ENCODE measurements around the gene NAP1L4. TPM values are rescaled to one million over a fixed set of nuclear protein-coding genes. Genes with fewer than 3 reads are reported as not detected.

NAP1L4 gene
- total RNA-seq, 2 experiments from 2014 or later: 240 to 245 TPM

DNA sequence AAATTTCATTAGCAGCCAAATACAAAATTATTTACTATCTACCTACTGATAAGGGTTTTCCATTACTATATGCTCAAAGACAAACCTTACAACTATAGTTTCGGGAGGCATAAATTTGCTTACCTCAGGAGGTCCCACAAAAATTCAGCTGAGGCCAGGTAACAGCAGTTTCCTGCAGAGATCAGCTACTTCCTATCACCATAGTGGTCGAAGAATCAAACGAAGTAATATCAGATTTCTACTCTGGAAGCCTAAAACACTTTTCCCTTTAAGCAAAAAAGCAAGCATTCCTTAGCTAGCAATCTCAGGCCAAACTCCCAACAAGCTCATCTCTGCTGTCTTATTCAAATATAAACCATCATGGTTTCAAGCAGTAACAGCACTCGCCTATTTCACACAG lies 3.1 kb downstream of the NAP1L4 start:
- peaks cover 47% of the 10 kb centered on the region for H3K4me1 Mint-ChIP-seq (ENCODE audit: low read depth)
- peak overlapping the region; percentile 99 for H3K27ac Mint-ChIP-seq
- no peaks in the 10 kb centered on the region for H3K27me3 Mint-ChIP-seq (ENCODE audit: low read depth)
- intact Hi-C loops (cut with micrococcal nuclease): loop anchor here (2.0 kb wide), 1 partner anchor 390 kb away; the partner anchor contains the start of gene ZNF195
- H3K36me3 Mint-ChIP-seq (ENCODE audit: low read depth): peaks cover 40% of the 10 kb centered on the region
- no peaks in the 10 kb centered on the region for H3K9me3 Mint-ChIP-seq
- CTCF ChIA-PET: interaction anchor here (0.8 to 2.0 kb wide), 4 partner anchors 13 to 103 kb away, joined by 3 to 7 read pairs (median 5); no protein-coding TSS in a partner anchor
- no peak for DNase-seq
- peak overlapping the region; percentile 92 for H3K4me3 Mint-ChIP-seq

DNA sequence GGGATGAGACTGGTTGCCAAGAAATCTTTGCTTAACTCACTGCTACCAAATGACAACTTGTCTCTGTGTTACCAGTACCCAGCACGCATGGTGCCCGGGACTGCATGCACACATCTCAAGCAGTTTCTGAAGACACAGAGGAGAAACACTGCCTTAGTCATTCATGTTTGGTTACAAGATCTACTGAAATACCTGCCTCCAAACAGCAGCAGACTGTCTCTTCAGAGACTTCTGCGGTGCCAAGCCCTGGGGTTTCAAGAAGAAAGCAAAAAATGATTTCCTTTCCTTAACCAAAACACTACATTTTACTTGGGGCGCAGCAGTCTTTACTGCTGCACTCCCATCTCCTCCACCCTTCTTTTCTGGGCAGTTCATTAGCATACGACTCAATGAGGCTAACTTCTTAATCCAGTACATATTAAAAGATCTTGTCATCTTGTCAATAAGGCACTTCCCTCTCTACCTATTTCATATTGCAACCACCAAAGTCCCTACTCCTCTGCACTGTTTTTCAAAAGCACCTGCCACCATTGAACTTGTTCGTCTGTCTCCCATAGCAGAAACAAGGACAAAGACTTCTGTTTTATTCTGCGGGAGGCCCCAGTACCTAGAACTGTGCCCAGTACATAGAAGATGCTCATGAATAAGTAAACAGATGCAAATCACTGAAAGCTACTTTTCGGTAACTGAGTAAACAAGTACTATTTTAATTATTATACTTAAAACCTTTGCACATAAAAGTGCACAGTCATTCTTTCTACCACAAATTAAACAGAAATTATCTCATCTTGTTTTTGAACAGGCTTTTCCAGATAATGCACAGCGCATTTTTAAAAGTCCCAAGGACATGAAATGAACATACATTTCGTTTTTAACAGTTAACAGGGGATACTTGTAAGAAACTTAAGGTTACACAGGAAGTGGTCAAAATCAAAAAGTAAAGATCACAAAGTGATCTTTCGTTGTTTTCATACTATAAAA lies 4.0 kb downstream of the NAP1L4 start:
- intact Hi-C loops (cut with micrococcal nuclease): loop anchor here (2.0 kb wide), 1 partner anchor 391 kb away; the partner anchor contains the start of gene ZNF195
- Mint-ChIP-seq H3K9me3 (no peaks in the 10 kb centered on the region), H3K4me3 (peak overlapping the region; percentile 92), H3K27me3 (ENCODE audit: low read depth) (no peaks in the 10 kb centered on the region), H3K4me1 (ENCODE audit: low read depth) (peaks cover 55% of the 10 kb centered on the region), H3K27ac (peak overlapping the region; percentile 99), H3K36me3 (ENCODE audit: low read depth) (peaks cover 42% of the 10 kb centered on the region)
- CTCF ChIA-PET: interaction anchor here (0.8 to 2.0 kb wide), 4 partner anchors 12 to 104 kb away, joined by 3 to 7 read pairs (median 5); no protein-coding TSS in a partner anchor
- DNase-seq: peak; percentile 64

DNA sequence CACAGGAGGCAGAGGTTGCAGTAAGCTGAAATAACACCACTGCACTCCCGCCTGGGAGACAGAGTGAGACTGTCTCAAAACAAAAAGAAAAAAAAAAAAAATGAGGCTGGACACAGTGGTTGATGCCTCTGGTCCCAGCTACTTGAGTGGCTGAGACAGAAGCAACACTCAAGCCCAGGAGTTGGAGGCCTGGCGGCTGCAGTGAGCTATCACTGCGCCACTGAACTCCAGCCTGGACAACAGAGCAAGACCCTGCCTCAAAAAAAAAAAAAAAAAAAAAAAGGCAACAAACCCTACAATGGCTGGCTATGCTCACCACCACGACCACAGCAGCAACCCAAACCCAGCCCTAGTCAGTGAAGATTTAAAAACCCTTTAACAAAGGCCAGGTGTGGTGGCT lies 8.2 kb downstream of the NAP1L4 start:
- Mint-ChIP-seq H3K36me3 (ENCODE audit: low read depth) (peaks cover 26% of the 10 kb centered on the region), H3K27ac (peak overlapping the region; percentile 71), H3K9me3 (no peaks in the 10 kb centered on the region), H3K4me3 (no peak overlapping the region), H3K4me1 (ENCODE audit: low read depth) (peaks cover 58% of the 10 kb centered on the region), H3K27me3 (ENCODE audit: low read depth) (no peaks in the 10 kb centered on the region)
- DNase-seq: no peak
- CTCF ChIA-PET: interaction anchor here (0.6 kb wide), 1 partner anchor 559 kb away, joined by 3 read pairs; no protein-coding TSS in a partner anchor
- intact Hi-C loops (cut with micrococcal nuclease): no loop called here

DNA sequence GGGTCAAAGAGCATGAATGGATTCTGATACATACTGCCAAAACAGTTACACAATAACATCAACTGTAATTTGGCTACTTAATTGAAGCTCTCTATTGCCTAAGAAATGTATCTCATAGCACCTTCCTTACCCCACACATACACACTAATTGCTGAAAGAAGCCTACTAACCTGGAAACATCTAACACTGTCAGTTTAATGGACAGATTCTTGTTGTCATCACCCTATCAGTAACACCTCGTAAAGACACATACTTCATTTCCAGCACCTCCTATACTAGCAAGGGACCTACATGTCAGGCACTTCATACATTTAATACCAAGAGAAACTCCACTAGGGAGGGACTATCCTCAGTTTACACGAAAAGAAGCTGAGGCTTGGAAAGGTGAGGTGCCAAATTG lies 9.9 kb downstream of the NAP1L4 start:
- Mint-ChIP-seq H3K36me3 (ENCODE audit: low read depth) (peaks cover 25% of the 10 kb centered on the region), H3K4me3 (no peak overlapping the region), H3K4me1 (ENCODE audit: low read depth) (peaks cover 49% of the 10 kb centered on the region), H3K9me3 (no peaks in the 10 kb centered on the region), H3K27me3 (ENCODE audit: low read depth) (no peaks in the 10 kb centered on the region), H3K27ac (no peak overlapping the region)
- CTCF ChIA-PET: no interaction called here
- DNase-seq: no peak
- intact Hi-C loops (cut with micrococcal nuclease): no loop called here

DNA sequence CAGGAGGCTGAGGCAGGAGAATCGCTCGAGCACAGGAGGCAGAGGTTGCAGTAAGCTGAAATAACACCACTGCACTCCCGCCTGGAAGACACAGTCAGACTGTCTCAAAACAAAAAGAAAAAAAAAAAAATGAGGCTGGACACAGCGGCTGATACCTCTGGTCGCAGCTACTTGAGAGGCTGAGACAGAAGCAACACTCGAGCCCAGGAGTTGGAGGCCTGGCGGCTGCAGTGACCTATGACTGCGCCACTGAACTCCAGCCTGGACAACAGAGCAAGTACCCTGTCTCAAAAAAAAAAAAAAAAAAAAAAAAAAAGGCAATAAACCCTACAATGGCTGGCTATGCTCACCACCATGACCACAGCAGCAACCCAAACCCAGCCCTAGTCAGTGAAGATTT lies 11.0 kb downstream of the NAP1L4 start:
- intact Hi-C loops (cut with micrococcal nuclease): no loop called here
- H3K27ac Mint-ChIP-seq: no peak overlapping the region
- CTCF ChIA-PET: no interaction called here
- DNase-seq: no peak
- H3K36me3 Mint-ChIP-seq (ENCODE audit: low read depth): peaks cover 26% of the 10 kb centered on the region
- H3K4me1 Mint-ChIP-seq (ENCODE audit: low read depth): peaks cover 49% of the 10 kb centered on the region
- H3K27me3 Mint-ChIP-seq (ENCODE audit: low read depth): no peaks in the 10 kb centered on the region
- H3K4me3 Mint-ChIP-seq: no peak overlapping the region
- H3K9me3 Mint-ChIP-seq: no peaks in the 10 kb centered on the region

DNA sequence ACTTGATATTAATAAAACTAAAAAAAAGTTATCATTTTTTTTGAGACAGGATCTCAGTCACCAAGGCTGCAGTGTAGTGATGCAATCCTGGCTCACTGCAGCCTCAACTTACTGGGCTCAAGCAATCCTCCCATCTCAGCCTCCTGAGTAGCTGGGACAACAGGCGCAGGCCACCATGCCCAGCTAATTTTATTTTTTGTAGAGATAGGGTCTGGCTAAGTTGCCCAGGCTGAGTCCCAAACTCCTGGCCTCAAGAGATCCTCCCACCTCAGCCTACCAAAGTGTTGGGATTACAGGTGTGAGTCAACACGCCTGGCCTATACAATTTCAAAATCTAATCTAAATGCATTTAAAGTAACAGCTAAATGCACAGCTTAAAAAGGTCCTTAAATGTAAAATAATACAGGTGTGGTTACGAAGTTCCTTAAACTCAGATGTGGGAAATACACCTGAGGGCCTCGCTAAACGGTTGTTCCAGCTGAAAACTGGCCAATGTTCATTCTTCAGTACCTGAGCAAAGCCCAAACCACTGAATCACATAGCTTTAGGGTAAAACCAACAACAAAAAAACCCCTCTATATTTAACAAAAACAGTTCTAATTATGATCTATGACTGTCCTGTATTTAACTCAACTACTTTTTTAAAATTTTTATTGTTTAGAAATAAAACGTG lies 11.8 kb downstream of the NAP1L4 start:
- no peak overlapping the region for H3K4me3 Mint-ChIP-seq
- intact Hi-C loops (cut with micrococcal nuclease): no loop called here
- no peak for DNase-seq

DNA sequence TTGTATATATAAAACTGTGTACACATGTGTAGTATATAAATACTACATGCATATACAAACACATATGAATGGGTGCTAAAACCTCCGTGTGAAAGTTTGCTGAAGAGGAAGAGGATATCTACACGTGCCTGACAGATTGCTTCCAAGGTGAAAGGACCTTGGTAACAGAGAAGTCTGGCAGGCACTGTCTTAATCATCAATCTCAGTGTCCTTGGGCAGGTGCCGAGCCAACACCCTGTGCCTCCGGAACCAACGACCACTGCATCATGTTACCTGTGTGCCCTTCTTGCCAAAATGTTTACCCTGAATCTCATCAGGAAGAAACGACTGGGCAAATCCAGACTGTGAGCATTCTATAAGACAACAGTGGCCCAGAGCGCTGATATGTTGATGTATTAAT lies 15.0 kb downstream of the NAP1L4 start:
- H3K4me3 Mint-ChIP-seq: no peak overlapping the region
- DNase-seq: no peak
- no peaks in the 10 kb centered on the region for H3K27me3 Mint-ChIP-seq (ENCODE audit: low read depth)
- H3K27ac Mint-ChIP-seq: no peak overlapping the region
- intact Hi-C loops (cut with micrococcal nuclease): no loop called here
- H3K4me1 Mint-ChIP-seq (ENCODE audit: low read depth): peaks cover 33% of the 10 kb centered on the region
- CTCF ChIA-PET: interaction anchor here (1.0 kb wide), 1 partner anchor 89 kb away, joined by 3 read pairs; no protein-coding TSS in a partner anchor
- H3K9me3 Mint-ChIP-seq: no peaks in the 10 kb centered on the region
- H3K36me3 Mint-ChIP-seq (ENCODE audit: low read depth): peaks cover 41% of the 10 kb centered on the region

More for the DNA sequence above, 11.8 kb downstream of the NAP1L4 start:
- CTCF ChIA-PET: interaction anchor here (1.2 kb wide), 1 partner anchor 29 kb away, joined by 4 read pairs; no protein-coding TSS in a partner anchor
- Mint-ChIP-seq H3K9me3 (no peaks in the 10 kb centered on the region), H3K4me1 (ENCODE audit: low read depth) (peaks cover 52% of the 10 kb centered on the region), H3K27ac (no peak overlapping the region), H3K36me3 (ENCODE audit: low read depth) (peaks cover 31% of the 10 kb centered on the region), H3K27me3 (ENCODE audit: low read depth) (no peaks in the 10 kb centered on the region)

DNA sequence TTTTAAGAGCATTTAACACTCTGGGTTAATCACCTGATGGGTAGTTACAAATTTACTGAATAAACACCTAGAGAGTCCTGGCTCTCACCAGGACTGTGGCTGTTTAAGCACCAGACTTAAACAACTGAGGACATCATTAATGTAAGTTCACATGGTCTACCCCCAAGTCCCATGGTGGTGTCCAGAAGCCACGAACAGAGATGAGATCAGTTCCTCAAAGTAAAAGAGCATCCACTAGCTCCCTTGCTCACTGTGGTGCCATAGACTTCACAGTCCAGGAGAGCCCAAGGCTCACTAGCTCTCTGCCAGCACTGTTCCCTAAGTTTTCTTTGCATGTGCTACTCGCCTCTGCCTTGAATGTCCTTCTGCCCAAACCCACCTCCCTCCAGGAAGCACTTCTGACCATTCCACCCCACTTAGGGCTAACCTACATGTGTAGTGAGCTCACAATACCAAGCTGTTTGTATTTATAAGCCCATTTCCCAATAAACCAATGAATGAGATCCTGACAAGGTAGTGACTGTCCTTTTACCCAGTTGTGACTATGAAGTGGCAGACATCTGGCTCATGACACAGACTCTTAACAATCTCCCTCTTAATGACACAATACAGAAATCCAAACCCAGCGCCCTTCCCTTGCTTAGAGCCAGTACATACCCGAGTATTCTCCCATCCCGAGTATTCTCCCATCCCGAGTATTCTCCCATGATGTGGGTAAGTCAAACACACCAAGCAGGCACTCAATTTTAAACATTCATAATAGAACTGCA lies 15.7 kb downstream of the NAP1L4 start:
- Mint-ChIP-seq H3K27ac (no peak overlapping the region), H3K4me1 (ENCODE audit: low read depth) (peaks cover 28% of the 10 kb centered on the region), H3K36me3 (ENCODE audit: low read depth) (peaks cover 39% of the 10 kb centered on the region), H3K27me3 (ENCODE audit: low read depth) (no peaks in the 10 kb centered on the region), H3K9me3 (no peaks in the 10 kb centered on the region), H3K4me3 (no peak overlapping the region)
- DNase-seq: no peak
- intact Hi-C loops (cut with micrococcal nuclease): no loop called here
- CTCF ChIA-PET: interaction anchor here (0.7 to 3.5 kb wide), 11 partner anchors 12 to 141 kb away, joined by 3 to 19 read pairs (median 3); no protein-coding TSS in a partner anchor

DNA sequence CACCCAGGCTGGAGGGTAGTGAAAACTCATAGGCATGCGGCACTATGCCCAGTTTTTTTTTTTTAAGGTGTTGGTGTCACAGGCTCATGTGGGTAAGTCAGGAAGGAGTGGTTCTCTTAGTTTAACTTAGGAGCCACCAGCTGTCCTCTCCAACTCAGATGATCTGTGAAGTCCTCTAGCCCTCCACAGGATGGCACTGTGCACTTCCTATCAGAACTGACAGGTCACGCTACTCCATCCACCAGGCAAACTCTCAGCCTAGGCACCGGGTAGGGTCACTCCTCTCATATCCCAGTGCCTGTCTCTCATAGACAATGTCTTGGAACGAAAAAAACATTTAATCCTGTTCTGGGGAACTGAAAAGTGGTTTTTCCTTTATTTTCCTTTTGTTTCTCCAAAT lies 16.5 kb downstream of the NAP1L4 start:
- intact Hi-C loops (cut with micrococcal nuclease): loop anchor here (1.0 kb wide), 1 partner anchor 15 kb away; no protein-coding TSS in a partner anchor
- H3K27me3 Mint-ChIP-seq (ENCODE audit: low read depth): no peaks in the 10 kb centered on the region
- H3K36me3 Mint-ChIP-seq (ENCODE audit: low read depth): peaks cover 46% of the 10 kb centered on the region
- H3K4me3 Mint-ChIP-seq: no peak overlapping the region
- DNase-seq: peak; percentile 65
- H3K4me1 Mint-ChIP-seq (ENCODE audit: low read depth): peaks cover 26% of the 10 kb centered on the region
- H3K27ac Mint-ChIP-seq: peak overlapping the region; percentile 25
- CTCF ChIA-PET: interaction anchor here (0.6 to 3.5 kb wide), 11 partner anchors 14 to 142 kb away, joined by 3 to 19 read pairs (median 3); no protein-coding TSS in a partner anchor
- H3K9me3 Mint-ChIP-seq: no peaks in the 10 kb centered on the region

DNA sequence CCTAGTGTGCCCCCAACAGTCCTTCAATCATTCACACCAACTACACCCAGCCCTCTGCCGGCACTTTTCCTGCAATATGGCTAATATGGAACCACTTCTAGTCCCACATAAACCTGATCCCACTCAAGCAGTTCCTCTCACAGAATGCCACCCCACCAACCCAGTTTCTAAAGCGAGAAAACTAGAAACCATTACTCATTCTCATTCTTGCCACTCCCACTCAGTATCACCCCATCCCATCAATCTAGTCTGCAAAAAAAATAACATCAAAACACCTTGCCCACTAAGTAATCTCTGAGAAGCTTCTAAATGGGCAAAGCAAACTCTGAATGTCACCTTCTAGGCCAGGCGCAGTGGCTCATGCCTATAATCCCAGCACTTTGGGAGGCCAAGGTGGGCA lies 17.9 kb downstream of the NAP1L4 start:
- H3K4me3 Mint-ChIP-seq: no peak overlapping the region
- H3K9me3 Mint-ChIP-seq: no peaks in the 10 kb centered on the region
- no peak overlapping the region for H3K27ac Mint-ChIP-seq
- CTCF ChIA-PET: interaction anchor here (0.7 to 3.5 kb wide), 8 partner anchors 15 to 443 kb away, joined by 3 to 19 read pairs (median 4); no protein-coding TSS in a partner anchor
- peaks cover 26% of the 10 kb centered on the region for H3K4me1 Mint-ChIP-seq (ENCODE audit: low read depth)
- intact Hi-C loops (cut with micrococcal nuclease): no loop called here
- H3K36me3 Mint-ChIP-seq (ENCODE audit: low read depth): peaks cover 57% of the 10 kb centered on the region
- no peak for DNase-seq
- no peaks in the 10 kb centered on the region for H3K27me3 Mint-ChIP-seq (ENCODE audit: low read depth)

DNA sequence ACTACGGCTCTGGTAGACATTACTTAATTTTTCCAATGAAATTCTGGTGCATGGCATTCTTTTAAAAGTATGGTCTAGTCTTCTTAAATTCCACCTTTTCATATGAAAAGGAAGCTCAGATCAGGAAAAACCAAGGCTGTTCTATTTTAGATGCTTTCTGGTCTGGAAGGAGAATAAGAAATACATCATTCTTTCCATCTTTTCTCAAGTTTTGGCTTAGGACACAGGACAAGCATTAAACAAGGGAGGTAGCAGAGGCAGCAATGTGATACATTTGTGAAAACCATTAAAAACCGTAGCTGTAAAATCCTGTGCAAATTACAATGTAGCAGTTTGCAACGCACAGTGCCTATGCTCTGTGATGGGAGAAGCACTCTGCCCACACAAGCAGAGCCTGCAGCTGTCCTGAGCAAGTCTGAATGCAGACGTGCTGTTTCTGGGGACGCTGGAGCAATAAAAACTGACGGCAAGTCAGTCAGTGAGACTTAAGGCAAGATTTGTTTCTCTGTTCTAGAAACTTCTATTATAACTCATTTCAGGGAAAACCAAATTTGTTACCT lies 23.7 kb downstream of the NAP1L4 start:
- Mint-ChIP-seq H3K27me3 (ENCODE audit: low read depth) (no peaks in the 10 kb centered on the region), H3K4me3 (no peak overlapping the region), H3K27ac (no peak overlapping the region), H3K36me3 (ENCODE audit: low read depth) (peaks cover 68% of the 10 kb centered on the region), H3K9me3 (no peaks in the 10 kb centered on the region), H3K4me1 (ENCODE audit: low read depth) (peaks cover 16% of the 10 kb centered on the region)
- CTCF ChIA-PET: interaction anchor here (1.1 kb wide), 1 partner anchor 10 kb away, joined by 3 read pairs; no protein-coding TSS in a partner anchor
- intact Hi-C loops (cut with micrococcal nuclease): no loop called here
- no peak for DNase-seq
